Osteoblast (primary cell): ENCODE data around the gene EEF1A1. TPM values are rescaled to one million over a fixed set of nuclear protein-coding genes. Genes with fewer than 3 reads are reported as not detected.

Source experiments
- DNase-seq: peaks from one replicate; pipeline ENCODE4 v3.0.0; 2011; ENCODE audit warnings: low spot score, mixed read lengths; ENCODE audit not compliant: insufficient read length; ENCODE audit errors: missing footprints
- H2AFZ ChIP-seq: 2 replicates; pipeline ENCODE4 v1.6.0; 2011; ENCODE audit warnings: mild to moderate bottlenecking, low read length
- H3K27ac ChIP-seq: 2 replicates; pipeline ENCODE4 v1.5.1; 2011; ENCODE audit warnings: mild to moderate bottlenecking, low read depth, low read length, moderate library complexity
- H3K27me3 ChIP-seq: 2 replicates; pipeline ENCODE4 v1.6.0; 2012; ENCODE audit warnings: mild to moderate bottlenecking, control low read depth, inconsistent platforms, low read length, moderate library complexity; ENCODE audit not compliant: insufficient read depth
- H3K36me3 ChIP-seq: 2 replicates; pipeline ENCODE4 v1.5.1; 2011; ENCODE audit warnings: mild to moderate bottlenecking, low read length, control low read depth, moderate library complexity; ENCODE audit not compliant: insufficient read depth
- H3K4me1 ChIP-seq: 2 replicates; pipeline ENCODE4 v1.5.1; 2011; ENCODE audit warnings: mild to moderate bottlenecking, low read length, control low read depth, moderate library complexity; ENCODE audit not compliant: insufficient read depth
- H3K4me2 ChIP-seq: 2 replicates; pipeline ENCODE4 v1.6.0; 2011; ENCODE audit warnings: mild to moderate bottlenecking, low read length; ENCODE audit not compliant: insufficient read depth
- H3K4me3 ChIP-seq: fragments of 200-600 bp; sonication (generic); 3 replicates; pipeline ENCODE4 v1.5.1; 2012; ENCODE audit warnings: mild to moderate bottlenecking, low read length, inconsistent platforms; ENCODE audit not compliant: insufficient read depth
- H3K79me2 ChIP-seq: 2 replicates; pipeline ENCODE4 v1.6.0; 2012; ENCODE audit warnings: mild to moderate bottlenecking, low read length, control low read depth, inconsistent platforms; ENCODE audit not compliant: insufficient read depth
- H3K9me3 ChIP-seq: 2 replicates; pipeline ENCODE4 v1.5.1; 2011; ENCODE audit warnings: low read depth, low read length, control low read depth
- H4K20me1 ChIP-seq: 2 replicates; pipeline ENCODE4 v1.6.0; 2012; ENCODE audit warnings: mild to moderate bottlenecking, low read length, control low read depth; ENCODE audit not compliant: insufficient read depth
- CTCF ChIP-seq: IDR thresholded peaks from 2 replicates; pipeline ENCODE4 v1.5.1; 2011; ENCODE audit warnings: mild to moderate bottlenecking, low read depth, low read length, moderate library complexity; ENCODE audit errors: extremely low read depth
- total RNA-seq: library from RNA; depleted of rRNA; stranded (reverse); fragments of >200 nt; gene quantifications from 2 replicates; pipeline ENCODE4 v1.2.3, GENCODE V29; 2012

EEF1A1 gene
- total RNA-seq, 1 donor = 19,513 TPM

- TF ChIP-seq CTCF = no peak
- Histone ChIP-seq H3K79me2 (no peaks in the 10 kb centered on the region), H3K4me3 (no peak overlapping the region), H3K9me3 (no peaks in the 10 kb centered on the region), H2AFZ (no peak overlapping the region), H3K36me3 (no peaks in the 10 kb centered on the region), H3K27ac (no peak overlapping the region), H4K20me1 (no peaks in the 10 kb centered on the region), H3K4me1 (no peaks in the 10 kb centered on the region), H3K4me2 (no peak overlapping the region), H3K27me3 (no peaks in the 10 kb centered on the region)
- no peak for DNase-seq
Observed at GRCh38 chr6:73538116-73538779, 17.4 kb upstream of the EEF1A1 start.

GRCh38 chr6:73537677-73538076 lies 16.8 kb upstream of the EEF1A1 start:
- Histone ChIP-seq H3K79me2 (no peaks in the 10 kb centered on the region), H3K36me3 (no peaks in the 10 kb centered on the region)
- TF ChIP-seq CTCF = no peak

GRCh38 chr6:73534628-73535027 lies 13.8 kb upstream of the EEF1A1 start:
- Histone ChIP-seq H2AFZ (no peak overlapping the region), H3K27me3 (no peaks in the 10 kb centered on the region), H3K36me3 (no peaks in the 10 kb centered on the region), H3K4me3 (no peak overlapping the region), H3K4me1 (no peaks in the 10 kb centered on the region), H4K20me1 (no peaks in the 10 kb centered on the region), H3K4me2 (no peak overlapping the region), H3K27ac (no peak overlapping the region), H3K9me3 (no peaks in the 10 kb centered on the region), H3K79me2 (no peaks in the 10 kb centered on the region)
- TF ChIP-seq CTCF = no peak
- no peak for DNase-seq

More at GRCh38 chr6:73537677-73538076, 16.8 kb upstream of the EEF1A1 start:
- H3K4me2 ChIP-seq = no peak overlapping the region
- no peaks in the 10 kb centered on the region for H3K27me3 ChIP-seq
- no peaks in the 10 kb centered on the region for H3K9me3 ChIP-seq
- H3K4me3 ChIP-seq = no peak overlapping the region
- H3K27ac ChIP-seq = no peak overlapping the region
- no peak overlapping the region for H2AFZ ChIP-seq
- no peak for DNase-seq
- H4K20me1 ChIP-seq = no peaks in the 10 kb centered on the region
- H3K4me1 ChIP-seq = no peaks in the 10 kb centered on the region

GRCh38 chr6:73532293-73532692 lies 11.5 kb upstream of the EEF1A1 start:
- Histone ChIP-seq H3K27me3 (no peaks in the 10 kb centered on the region), H4K20me1 (no peaks in the 10 kb centered on the region), H3K36me3 (no peaks in the 10 kb centered on the region), H3K27ac (no peak overlapping the region), H3K4me3 (no peak overlapping the region), H2AFZ (no peak overlapping the region), H3K4me1 (no peaks in the 10 kb centered on the region), H3K79me2 (no peaks in the 10 kb centered on the region), H3K4me2 (no peak overlapping the region), H3K9me3 (no peaks in the 10 kb centered on the region)
- no peak for TF ChIP-seq CTCF
- DNase-seq = no peak
